H7 (cell line): ENCODE data around the gene NPHS1. TPM values are rescaled to one million over a fixed set of nuclear protein-coding genes. Genes with fewer than 3 reads are reported as not detected.
"Not testable (repeated sequence)": the region's sequence is repeated elsewhere in the genome, so short reads cannot be mapped to it uniquely, and the experiment has no call there.

Source experiments
- DNase-seq: peaks from one replicate; pipeline ENCODE4 v3.0.0; 2012
- H3K27me3 ChIP-seq: 2 replicates; pipeline ENCODE4 v1.6.0; 2011; ENCODE audit warnings: mild to moderate bottlenecking, low read length; ENCODE audit not compliant: control insufficient read depth, insufficient read depth
- H3K36me3 ChIP-seq: replicated peaks from 2 replicates; pipeline ENCODE4 v1.5.1; 2011; ENCODE audit warnings: low read length; ENCODE audit not compliant: control insufficient read depth, insufficient read depth
- H3K4me3 ChIP-seq: 2 replicates; pipeline ENCODE4 v1.5.1; 2011; ENCODE audit warnings: low read depth, mild to moderate bottlenecking, control low read depth, low read length, moderate library complexity; ENCODE audit not compliant: insufficient read depth
- total RNA-seq: library from RNA; depleted of rRNA; stranded (reverse); fragments of >200 nt; shearing (Covaris generic); gene quantifications from 2 replicates; pipeline ENCODE4 v1.2.3, GENCODE V29; 2014; rRNA removed

Gene NPHS1
- total RNA-seq = not detected in 2 replicates

DNA sequence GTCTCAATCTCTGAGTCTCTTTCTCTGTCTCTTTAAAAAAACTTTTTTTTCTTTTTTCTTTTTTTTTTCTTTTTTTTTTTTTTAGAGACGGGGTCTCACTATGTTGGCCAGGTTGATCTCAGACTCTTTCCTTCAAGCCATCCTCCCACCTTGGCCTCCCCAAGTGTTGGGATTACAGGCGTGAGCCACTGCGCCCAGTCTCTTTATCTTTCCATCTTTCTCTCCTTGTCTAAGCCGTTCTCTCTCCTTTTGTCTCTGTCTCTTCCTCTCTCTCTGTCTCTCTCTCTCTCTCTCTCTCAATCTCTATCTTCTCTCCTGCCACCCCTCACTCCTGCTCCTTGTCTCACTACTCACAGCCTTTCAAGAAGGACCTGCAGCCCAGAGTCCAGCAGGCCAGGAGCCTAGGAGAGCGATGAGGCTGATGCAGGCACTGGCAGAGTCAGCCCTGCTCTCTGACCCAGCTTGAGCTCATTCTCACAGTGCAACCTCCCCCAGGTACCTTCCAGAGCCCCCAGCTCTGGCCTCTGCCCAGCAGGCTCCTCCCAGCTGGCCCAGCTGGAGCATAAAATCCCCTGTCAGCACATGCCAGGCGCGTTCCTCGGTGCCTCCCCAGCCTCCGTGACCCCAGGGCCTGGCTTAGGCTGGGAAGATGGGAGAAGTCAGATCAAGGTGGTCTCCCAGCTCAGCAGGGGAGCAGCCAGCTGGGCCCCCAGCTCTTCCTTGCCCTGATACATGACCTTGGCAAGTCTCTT is at the start of gene NPHS1:
Gene NPHS1 (minus strand): TSS at position 476 of the 752 bp plus-strand sequence. CDS start 667 bp downstream, outside the sequence.
- no peaks in the 10 kb centered on the region for H3K36me3 ChIP-seq
- peak within 1 kb of the TSS; percentile 16; the same call in 1 of the 2 replicates for H3K4me3 ChIP-seq
- H3K27me3 ChIP-seq = peaks cover 61% of the 10 kb centered on the region
- DNase-seq = peak; percentile 60

DNA sequence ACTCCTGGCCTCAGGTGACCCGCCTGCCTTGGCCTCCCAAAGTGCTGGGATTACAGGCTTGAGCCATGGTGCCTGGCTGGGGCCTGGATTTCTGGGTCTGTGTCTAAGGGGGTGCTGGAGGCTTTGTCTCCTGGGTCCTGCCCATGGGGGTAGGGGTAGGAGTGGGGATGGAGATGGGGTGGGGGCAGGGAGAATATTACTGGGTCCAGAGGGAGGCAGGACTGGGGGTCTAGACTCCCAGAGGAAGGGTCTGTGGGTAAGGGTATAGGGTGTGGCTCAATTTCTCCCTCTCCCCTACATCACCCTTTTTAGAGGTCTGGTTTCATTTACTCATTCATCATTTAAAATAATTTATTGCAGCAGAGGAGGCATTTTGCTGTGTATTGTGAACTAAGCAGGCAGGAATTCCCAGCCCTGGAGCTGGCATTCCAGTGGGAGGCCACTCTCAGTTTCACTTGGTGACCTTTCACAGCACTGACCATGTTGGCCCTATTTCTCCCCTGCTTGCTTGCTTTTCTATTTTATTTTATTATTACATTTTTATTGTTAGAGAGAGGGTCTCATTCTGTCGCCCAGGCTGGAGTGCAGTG is 48.8 kb upstream of the NPHS1 start:
- peaks cover 9% of the 10 kb centered on the region for H3K36me3 ChIP-seq
- H3K4me3 ChIP-seq = no peak overlapping the region; the same call in 1 of the 2 replicates
- H3K27me3 ChIP-seq = peaks cover 4% of the 10 kb centered on the region; the same call in 1 of the 2 replicates
- peak; percentile 40 for DNase-seq

DNA sequence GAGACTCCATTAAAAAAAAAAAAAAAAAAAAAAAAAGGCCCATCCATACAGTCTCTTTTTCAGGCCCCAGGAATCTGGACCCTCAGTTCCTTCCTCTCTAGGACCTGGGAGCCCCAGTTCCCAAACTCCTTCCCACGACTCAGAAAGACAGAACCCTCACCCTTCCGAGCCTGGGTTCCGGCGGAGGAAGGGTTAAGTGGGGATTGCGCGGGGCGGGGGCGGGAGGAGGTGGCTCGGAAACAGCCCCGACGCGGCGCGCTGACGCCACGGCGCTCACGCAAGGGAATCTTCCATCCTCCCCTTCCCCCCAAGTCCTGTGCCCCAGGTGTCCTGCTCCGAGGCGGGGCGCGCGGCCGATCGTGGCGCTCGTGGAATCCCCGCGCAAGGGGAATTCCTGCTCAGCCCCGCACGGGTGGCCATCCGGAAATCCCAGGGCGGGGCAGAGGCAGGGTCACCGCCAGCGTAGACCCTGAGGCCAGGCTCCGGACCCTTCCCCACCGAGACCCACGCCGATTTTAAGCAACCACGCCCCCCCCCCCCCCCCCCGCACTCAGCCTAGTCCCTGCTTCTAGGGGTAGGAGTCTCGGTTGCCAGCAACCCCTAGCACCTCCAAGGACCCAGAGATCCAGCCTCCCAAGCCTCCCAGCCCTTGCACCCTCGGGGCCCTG is 47.4 kb upstream of the NPHS1 start:
- DNase-seq = peak; percentile 93
- Histone ChIP-seq H3K27me3 (peaks cover 4% of the 10 kb centered on the region; the same call in 1 of the 2 replicates), H3K4me3 (peak overlapping the region; percentile 85), H3K36me3 (peaks cover 13% of the 10 kb centered on the region)

- peaks cover 18% of the 10 kb centered on the region for H3K36me3 ChIP-seq
- H3K4me3 ChIP-seq = peak overlapping the region; percentile 85
- DNase-seq = peak; percentile 72
- peaks cover 4% of the 10 kb centered on the region; the same call in 1 of the 2 replicates for H3K27me3 ChIP-seq
Observed at GRCh38 chr19:35898499-35898809, 46.1 kb upstream of the NPHS1 start.

GRCh38 chr19:35897706-35898451 is 45.6 kb upstream of the NPHS1 start:
- H3K4me3 ChIP-seq = no peak overlapping the region
- H3K27me3 ChIP-seq = peaks cover 4% of the 10 kb centered on the region; the same call in 1 of the 2 replicates
- peaks cover 18% of the 10 kb centered on the region for H3K36me3 ChIP-seq
- no peak for DNase-seq

DNA sequence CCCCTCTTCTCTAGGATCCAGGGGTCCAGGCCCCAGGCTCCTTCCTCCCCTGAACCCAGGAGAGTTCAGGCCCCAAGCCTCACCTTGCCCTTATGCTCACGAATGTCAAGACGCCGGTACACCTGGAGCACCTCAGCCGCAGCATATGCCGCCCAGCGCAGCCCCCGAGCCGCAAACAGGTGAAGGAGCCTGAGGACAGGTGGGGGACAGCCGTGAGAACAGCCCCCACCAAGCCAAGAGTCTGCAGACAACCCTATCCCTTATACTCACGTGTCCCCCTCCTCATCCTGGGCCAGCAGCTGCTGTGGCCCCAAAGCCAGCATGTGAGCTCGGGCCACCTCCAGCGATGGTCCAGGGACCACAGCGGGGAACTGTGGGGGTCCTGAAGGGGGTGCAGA is 44.3 kb upstream of the NPHS1 start:
- peak; percentile 15 for DNase-seq
- H3K27me3 ChIP-seq = no peaks in the 10 kb centered on the region
- H3K36me3 ChIP-seq = peaks cover 18% of the 10 kb centered on the region
- no peak overlapping the region for H3K4me3 ChIP-seq

DNA sequence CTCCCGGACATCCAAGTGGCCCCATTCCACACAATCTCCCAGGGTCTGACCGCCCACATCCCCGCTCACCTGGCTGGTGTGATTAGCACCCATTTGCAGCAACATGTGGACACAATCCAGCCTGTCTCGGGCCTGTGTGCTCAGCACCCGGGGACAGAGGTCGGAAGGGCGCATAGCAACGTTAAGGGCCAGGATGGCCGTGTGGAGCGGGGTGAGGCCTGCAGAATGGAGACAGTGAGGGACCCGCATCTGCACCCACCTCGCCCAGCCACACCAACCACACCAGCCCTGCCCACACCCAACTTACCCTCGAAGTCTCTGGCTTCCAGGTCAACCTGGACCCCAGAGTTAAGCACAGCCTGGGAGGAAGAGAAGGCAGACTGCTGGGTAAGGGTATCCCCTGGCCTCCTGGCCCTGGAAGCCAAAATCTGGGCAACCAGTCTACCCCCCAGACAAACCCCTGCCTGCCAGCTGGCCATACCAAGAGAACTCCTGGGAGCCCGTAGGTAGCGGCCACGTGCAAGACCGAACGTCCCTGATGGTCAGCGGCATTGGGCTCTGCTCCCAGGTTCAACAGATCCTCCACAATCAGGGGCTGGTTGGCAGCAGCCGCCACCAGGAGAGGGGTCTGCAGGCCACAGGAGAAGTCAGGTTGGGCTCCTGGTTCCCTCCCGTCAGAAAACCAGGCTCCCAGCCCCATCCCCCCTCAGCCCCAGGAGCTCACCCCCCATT is 43.8 kb upstream of the NPHS1 start:
- H3K27me3 ChIP-seq = no peaks in the 10 kb centered on the region
- H3K4me3 ChIP-seq = no peak overlapping the region
- peaks cover 18% of the 10 kb centered on the region for H3K36me3 ChIP-seq
- peak; percentile 30 for DNase-seq

DNA sequence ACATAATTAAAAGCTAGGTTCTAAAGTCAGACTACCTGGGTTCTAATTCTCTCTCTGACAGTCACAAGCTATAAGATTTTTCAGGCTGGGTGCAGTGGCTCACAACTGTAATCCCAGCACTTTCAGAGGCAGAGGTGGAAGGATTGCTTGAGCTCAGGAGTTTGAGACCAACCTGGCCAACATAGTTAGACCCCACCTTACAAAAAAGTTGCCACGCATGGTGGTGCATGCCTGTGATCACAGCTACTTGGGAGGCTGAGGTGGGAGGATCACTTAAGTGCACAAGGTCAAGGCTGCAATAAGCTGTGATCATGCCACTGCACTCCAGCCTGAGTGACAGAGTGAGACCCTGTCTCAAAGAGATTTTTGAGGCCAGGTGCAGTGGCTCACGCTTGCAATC is 42.0 kb upstream of the NPHS1 start:
- no peak for DNase-seq
- Histone ChIP-seq H3K27me3 (no peaks in the 10 kb centered on the region), H3K36me3 (peaks cover 23% of the 10 kb centered on the region), H3K4me3 (no peak overlapping the region)

DNA sequence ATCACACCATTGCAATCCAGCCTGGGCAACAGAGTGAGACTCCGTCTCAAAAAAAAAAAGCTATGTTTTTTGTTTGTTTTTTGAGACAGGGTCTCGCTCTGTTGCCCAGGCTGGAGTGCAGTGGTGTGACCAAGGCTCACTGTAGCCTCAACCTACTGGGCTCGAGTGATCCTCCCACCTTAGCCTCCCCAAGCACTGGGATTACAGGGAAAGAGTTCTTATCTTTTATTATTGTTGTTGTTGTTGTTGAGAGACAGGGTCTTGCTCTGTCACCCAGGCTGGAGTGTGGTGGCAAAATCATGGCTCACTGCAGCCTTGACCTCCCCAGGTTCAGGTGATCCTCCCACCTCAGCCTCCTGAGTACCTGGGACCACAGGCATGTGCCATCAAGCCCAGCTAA is 39.5 kb upstream of the NPHS1 start:
- H3K36me3 ChIP-seq = peaks cover 23% of the 10 kb centered on the region
- DNase-seq, H3K27me3 ChIP-seq, H3K4me3 ChIP-seq: not testable (repeated sequence)

GRCh38 chr19:35890113-35890650 is 37.9 kb upstream of the NPHS1 start:
- Histone ChIP-seq H3K27me3 (no peaks in the 10 kb centered on the region), H3K36me3 (peaks cover 17% of the 10 kb centered on the region), H3K4me3 (no peak overlapping the region)
- no peak for DNase-seq

- Histone ChIP-seq H3K27me3 (no peaks in the 10 kb centered on the region), H3K4me3 (no peak overlapping the region), H3K36me3 (peaks cover 17% of the 10 kb centered on the region)
- peak; percentile 29 for DNase-seq
Observed at GRCh38 chr19:35889370-35890112, 37.2 kb upstream of the NPHS1 start.

GRCh38 chr19:35888398-35888797 is 36.1 kb upstream of the NPHS1 start:
- H3K4me3 ChIP-seq = no peak overlapping the region

DNA sequence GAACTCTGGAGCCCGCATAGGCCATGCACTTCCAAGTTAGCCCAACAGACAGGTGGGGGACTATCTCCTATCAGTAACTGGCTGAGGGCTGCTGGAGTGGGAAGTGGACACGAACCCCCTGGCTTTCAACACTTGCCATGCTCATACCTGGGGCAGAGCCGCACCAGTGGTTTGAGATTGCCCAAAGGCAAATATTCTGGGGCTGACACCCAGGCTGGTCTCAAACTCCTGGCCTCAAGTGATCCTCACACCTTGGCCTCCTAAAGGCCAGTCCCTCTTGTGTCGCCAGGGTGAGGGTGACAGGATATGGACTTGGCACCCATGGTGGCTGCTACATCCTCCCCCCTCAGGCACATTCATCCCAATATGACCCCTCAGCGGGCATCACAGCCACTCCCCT is 34.9 kb upstream of the NPHS1 start:
- Histone ChIP-seq H3K4me3 (no peak overlapping the region), H3K36me3 (peaks cover 12% of the 10 kb centered on the region), H3K27me3 (no peaks in the 10 kb centered on the region)
- DNase-seq = no peak

More at GRCh38 chr19:35888398-35888797, 36.1 kb upstream of the NPHS1 start:
- Histone ChIP-seq H3K27me3 (no peaks in the 10 kb centered on the region), H3K36me3 (peaks cover 12% of the 10 kb centered on the region)
- no peak for DNase-seq
